Neutrophil (primary cell): ENCODE data around the gene C22orf15.

Experiments
- H3K27ac ChIP-seq: fragments of 200-600 bp; sonication (generic); 2 replicates; pipeline ENCODE4 v1.5.1; 2016; ENCODE audit warnings: mild to moderate bottlenecking, moderate library complexity
- H3K27me3 ChIP-seq: fragments of 200-600 bp; sonication (generic); 2 replicates; pipeline ENCODE4 v1.6.0; 2016; ENCODE audit warnings: mild to moderate bottlenecking
- H3K36me3 ChIP-seq: fragments of 200-600 bp; sonication (generic); 2 replicates; pipeline ENCODE4 v1.5.1; 2017
- H3K4me1 ChIP-seq, 2 experiments: fragments of 200-600 bp in 1 of 2; sonication (generic) in 1 of 2; 1 replicate in 1 of 2; 2 replicates in 1 of 2; pipeline versions ENCODE4 v1.5.1 to v1.6.1; 2013 to 2016; ENCODE audit warnings: low read depth in 1 of 2, low read length in 1 of 2, mild to moderate bottlenecking in 1 of 2, moderate library complexity in 1 of 2; ENCODE audit not compliant: control insufficient read depth in 1 of 2, insufficient read depth in 1 of 2
- H3K4me3 ChIP-seq, 2 experiments: fragments of 200-600 bp in 1 of 2; sonication (generic) in 1 of 2; 1 replicate in 1 of 2; 2 replicates in 1 of 2; pipeline ENCODE4 v1.5.1; 2013 to 2016; ENCODE audit warnings: low read depth in 1 of 2, low read length in 1 of 2, mild to moderate bottlenecking in 1 of 2, moderate library complexity in 1 of 2
- H3K9me3 ChIP-seq: fragments of 200-600 bp; sonication (generic); 2 replicates; pipeline ENCODE4 v1.5.1; 2016
- TF ChIP-seq, protein P1 (sequence below): fragments of 200-600 bp; sonication (generic); IDR thresholded peaks from 2 replicates; pipeline ENCODE4 v1.5.1; 2016; ENCODE audit warnings: antibody characterized with exemption

The C22orf15 gene

DNA sequence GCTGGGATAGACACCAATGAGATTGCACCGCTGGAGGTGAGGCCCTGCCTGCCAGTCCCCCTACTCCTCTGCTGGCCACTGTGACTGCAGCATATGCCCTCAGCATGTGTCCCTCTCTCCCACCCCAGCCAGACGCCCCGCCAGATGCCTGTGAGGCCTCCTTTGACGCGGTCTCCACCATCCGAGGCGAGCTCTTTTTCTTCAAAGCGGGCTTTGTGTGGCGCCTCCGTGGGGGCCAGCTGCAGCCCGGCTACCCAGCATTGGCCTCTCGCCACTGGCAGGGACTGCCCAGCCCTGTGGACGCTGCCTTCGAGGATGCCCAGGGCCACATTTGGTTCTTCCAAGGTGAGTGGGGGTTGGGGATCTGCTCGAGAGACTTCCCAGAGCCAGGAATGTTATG, 18.3 kb downstream of the C22orf15 start:
- Histone ChIP-seq H3K4me1 (peaks cover 0 to under 1% of the 10 kb centered on the region in 2 experiments), H3K9me3 (no peaks in the 10 kb centered on the region), H3K27ac (no peak overlapping the region), H3K36me3 (no peaks in the 10 kb centered on the region), H3K27me3 (peaks cover under 1% of the 10 kb centered on the region), H3K4me3 (no peak overlapping the region)
- TF ChIP-seq, protein P1, sequence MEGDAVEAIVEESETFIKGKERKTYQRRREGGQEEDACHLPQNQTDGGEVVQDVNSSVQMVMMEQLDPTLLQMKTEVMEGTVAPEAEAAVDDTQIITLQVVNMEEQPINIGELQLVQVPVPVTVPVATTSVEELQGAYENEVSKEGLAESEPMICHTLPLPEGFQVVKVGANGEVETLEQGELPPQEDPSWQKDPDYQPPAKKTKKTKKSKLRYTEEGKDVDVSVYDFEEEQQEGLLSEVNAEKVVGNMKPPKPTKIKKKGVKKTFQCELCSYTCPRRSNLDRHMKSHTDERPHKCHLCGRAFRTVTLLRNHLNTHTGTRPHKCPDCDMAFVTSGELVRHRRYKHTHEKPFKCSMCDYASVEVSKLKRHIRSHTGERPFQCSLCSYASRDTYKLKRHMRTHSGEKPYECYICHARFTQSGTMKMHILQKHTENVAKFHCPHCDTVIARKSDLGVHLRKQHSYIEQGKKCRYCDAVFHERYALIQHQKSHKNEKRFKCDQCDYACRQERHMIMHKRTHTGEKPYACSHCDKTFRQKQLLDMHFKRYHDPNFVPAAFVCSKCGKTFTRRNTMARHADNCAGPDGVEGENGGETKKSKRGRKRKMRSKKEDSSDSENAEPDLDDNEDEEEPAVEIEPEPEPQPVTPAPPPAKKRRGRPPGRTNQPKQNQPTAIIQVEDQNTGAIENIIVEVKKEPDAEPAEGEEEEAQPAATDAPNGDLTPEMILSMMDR: no peak

DNA sequence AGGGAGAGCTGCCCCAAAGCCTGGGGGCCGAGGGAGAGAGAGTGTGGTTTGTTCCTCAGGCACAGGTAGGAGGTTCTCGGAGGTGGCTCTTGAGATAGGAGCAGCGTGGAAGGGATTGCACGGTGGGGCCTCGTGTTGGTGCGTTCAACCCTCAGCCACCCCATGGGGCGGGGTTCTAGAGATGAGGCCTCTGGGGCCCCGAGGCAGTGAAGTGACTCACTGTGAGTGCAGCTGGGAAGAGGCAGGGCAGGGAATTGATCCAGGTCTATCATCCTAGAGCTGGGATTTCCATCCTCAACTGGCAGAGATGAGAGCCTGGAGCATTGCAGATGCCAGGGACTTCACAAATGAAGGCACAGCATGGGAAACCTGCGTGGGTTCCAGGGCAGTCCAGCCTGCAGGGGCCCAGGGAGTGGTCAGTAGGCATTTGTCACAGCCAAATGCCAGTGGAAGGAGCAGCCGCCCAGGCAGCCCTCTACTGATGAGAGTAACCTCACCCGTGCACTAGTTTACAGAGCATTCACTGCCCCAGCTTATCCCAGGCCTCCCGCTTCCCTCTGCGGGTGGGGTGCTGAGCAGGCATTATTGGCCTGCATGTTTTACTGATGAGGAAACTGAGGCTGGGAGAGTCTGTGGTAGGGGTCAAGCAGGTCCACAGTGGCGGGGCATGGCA, 18.9 kb downstream of the C22orf15 start:
- Histone ChIP-seq H3K27ac (no peak overlapping the region), H3K4me1 (peaks cover 4 to 6% of the 10 kb centered on the region in 2 experiments), H3K27me3 (no peaks in the 10 kb centered on the region), H3K9me3 (no peaks in the 10 kb centered on the region), H3K4me3 (no peak overlapping the region), H3K36me3 (no peaks in the 10 kb centered on the region)
- TF ChIP-seq, protein P1: no peak

DNA sequence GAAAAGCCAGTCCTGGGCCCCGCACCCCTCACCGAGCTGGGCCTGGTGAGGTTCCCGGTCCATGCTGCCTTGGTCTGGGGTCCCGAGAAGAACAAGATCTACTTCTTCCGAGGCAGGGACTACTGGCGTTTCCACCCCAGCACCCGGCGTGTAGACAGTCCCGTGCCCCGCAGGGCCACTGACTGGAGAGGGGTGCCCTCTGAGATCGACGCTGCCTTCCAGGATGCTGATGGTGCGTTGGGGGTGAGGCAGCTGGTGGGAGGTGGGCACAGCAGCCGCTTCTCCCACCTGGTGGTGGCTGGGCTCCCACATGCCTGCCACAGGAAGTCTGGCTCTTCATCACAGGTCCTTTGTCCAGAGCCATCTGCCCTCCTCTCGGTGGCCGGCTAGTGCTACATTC, 19.5 kb downstream of the C22orf15 start:
- Histone ChIP-seq H3K4me3 (no peak overlapping the region), H3K36me3 (no peaks in the 10 kb centered on the region), H3K27ac (no peak overlapping the region), H3K4me1 (peaks cover 5 to 7% of the 10 kb centered on the region in 2 experiments), H3K9me3 (no peaks in the 10 kb centered on the region), H3K27me3 (no peaks in the 10 kb centered on the region)
- TF ChIP-seq, protein P1: no peak

DNA sequence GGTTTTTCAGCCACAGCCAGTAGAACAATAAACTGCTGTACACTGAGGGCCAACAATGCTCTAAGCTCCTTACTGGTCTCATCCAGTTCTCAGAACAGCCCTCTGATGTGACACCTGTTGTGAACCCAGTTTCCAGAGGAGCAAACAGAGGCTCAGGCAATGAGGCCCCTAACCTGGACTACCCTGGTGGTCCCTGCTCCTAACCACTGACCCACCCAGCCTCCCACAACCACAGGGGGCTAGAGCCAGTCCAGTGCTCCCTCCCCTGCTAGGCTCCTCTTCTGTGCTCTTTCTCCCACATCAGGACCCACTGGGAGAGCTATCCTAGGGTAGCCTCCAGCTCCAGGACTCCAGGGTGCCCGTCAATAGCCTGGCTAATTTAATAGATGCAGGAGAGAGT, 19.9 kb downstream of the C22orf15 start:
- H3K9me3 ChIP-seq: no peaks in the 10 kb centered on the region
- H3K27ac ChIP-seq: no peak overlapping the region
- H3K36me3 ChIP-seq: no peaks in the 10 kb centered on the region
- no peaks in the 10 kb centered on the region for H3K27me3 ChIP-seq
- H3K4me1 ChIP-seq: peaks cover 9 to 11% of the 10 kb centered on the region in 2 experiments
- TF ChIP-seq, protein P1: no peak
- H3K4me3 ChIP-seq: no peak overlapping the region

DNA sequence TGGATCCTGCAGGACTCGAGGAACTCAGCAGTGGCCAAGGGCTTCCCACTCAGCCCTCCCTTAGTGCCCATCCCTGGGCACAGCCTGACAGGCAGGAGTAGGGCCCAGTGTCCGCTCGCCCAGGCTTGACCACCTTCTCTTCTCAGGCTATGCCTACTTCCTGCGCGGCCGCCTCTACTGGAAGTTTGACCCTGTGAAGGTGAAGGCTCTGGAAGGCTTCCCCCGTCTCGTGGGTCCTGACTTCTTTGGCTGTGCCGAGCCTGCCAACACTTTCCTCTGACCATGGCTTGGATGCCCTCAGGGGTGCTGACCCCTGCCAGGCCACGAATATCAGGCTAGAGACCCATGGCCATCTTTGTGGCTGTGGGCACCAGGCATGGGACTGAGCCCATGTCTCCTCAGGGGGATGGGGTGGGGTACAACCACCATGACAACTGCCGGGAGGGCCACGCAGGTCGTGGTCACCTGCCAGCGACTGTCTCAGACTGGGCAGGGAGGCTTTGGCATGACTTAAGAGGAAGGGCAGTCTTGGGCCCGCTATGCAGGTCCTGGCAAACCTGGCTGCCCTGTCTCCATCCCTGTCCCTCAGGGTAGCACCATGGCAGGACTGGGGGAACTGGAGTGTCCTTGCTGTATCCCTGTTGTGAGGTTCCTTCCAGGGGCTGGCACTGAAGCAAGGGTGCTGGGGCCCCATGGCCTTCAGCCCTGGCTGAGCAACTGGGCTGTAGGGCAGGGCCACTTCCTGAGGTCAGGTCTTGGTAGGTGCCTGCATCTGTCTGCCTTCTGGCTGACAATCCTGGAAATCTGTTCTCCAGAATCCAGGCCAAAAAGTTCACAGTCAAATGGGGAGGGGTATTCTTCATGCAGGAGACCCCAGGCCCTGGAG, 20.7 kb downstream of the C22orf15 start:
- Histone ChIP-seq H3K9me3 (no peaks in the 10 kb centered on the region), H3K27me3 (no peaks in the 10 kb centered on the region), H3K4me3 (no peak overlapping the region), H3K4me1 (peaks cover 13 to 15% of the 10 kb centered on the region in 2 experiments), H3K36me3 (no peaks in the 10 kb centered on the region), H3K27ac (no peak overlapping the region)
- TF ChIP-seq, protein P1: no peak
